Ovary (tissue), 9 donors: ENCODE measurements around the gene MRPL27. TPM values are rescaled to one million over a fixed set of nuclear protein-coding genes. Genes with fewer than 3 reads are reported as not detected.

Experiments used
- DNase-seq, 5 donors: peaks; one replicate each; pipeline ENCODE4 v3.0.0-alpha.2; 2019 to 2020
- H3K27ac ChIP-seq, 2 donors: fragments of 200-600 bp; one replicate each; pipeline versions ENCODE4 v1.5.1 to v1.8.0; 2019 to 2022
- H3K27me3 ChIP-seq: fragments of 200-600 bp; one replicate; pipeline ENCODE4 v1.8.0; 2022
- H3K36me3 ChIP-seq: fragments of 200-600 bp; sonication (generic); one replicate; pipeline ENCODE4 v1.5.1; 2019
- H3K4me1 ChIP-seq: one replicate; pipeline ENCODE4 v1.8.1; 2013; ENCODE audit warnings: mild to moderate bottlenecking, moderate library complexity; ENCODE audit not compliant: insufficient read depth
- H3K4me3 ChIP-seq: fragments of 200-600 bp; sonication (generic); one replicate; pipeline ENCODE4 v1.5.1; 2017
- H3K9me3 ChIP-seq, 2 donors: fragments of 200-600 bp in 1 of 2; sonication (generic) in 1 of 2; one replicate each; pipeline versions ENCODE4 v1.5.1 to v1.8.1; 2013 to 2019; ENCODE audit warnings: mild to moderate bottlenecking in 1 of 2, moderate library complexity in 1 of 2
- EP300 ChIP-seq: sonication (generic); formaldehyde crosslinking; IDR thresholded peaks from one replicate; pipeline ENCODE4 v1.6.1; 2017; ENCODE audit warnings: antibody characterized with exemption
- POLR2A ChIP-seq: fragments of 450-650 bp; IDR thresholded peaks from one replicate; pipeline ENCODE4 v1.6.1; 2017; ENCODE audit warnings: antibody characterized with exemption, mild to moderate bottlenecking, moderate library complexity
- WGBS, 3 donors: extraction: QIAGEN DNeasy Blood & Tissue Kit in 1 of 3; methylation state at CpG; one replicate each; pipeline versions ENCODE4 v1.1.5 to v1.1.7; 2013 to 2017; 5-methylcytosine and 5-hydroxymethylcytosine counted together
- intact Hi-C, 4 donors: fragments of 100-400 bp; cut with DNase I; formaldehyde crosslinking; loops; one replicate each; pipeline versions ENCODE4 v1.11.0 to v1.15.1; 2022 to 2023
- polyA plus RNA-seq, 2 donors: library from polyadenylated mRNA; stranded (reverse); fragments of 200-250 nt in 1 of 2; fragments of 350-450 nt in 1 of 2; fragmentation: Illumina TruSeq in 1 of 2; extraction: RNeasy Lipid Tissue Mini Kit (QIAGEN cat#74804) in 1 of 2; gene quantifications; one replicate each; pipeline ENCODE4 v1.2.3, GENCODE V29; 2013 to 2014
- total RNA-seq, 7 donors: library from RNA; depleted of rRNA in 2 of 7; stranded (reverse); fragments of >200 nt in 2 of 7; fragmentation: NEBNext Ultra II Directional in 3 of 7; extraction: Animal tissue kit (Norgen Biotek cat#: 25700) in 3 of 7; gene quantifications; one replicate each; pipeline versions ENCODE4 v1.1.0 to v1.2.4, GENCODE V29; 2016 to 2023
- TF ChIP-seq, protein P1 (sequence below), 3 donors: fragments of 450-650 bp in 2 of 3; fragments of 200-600 bp in 1 of 3; IDR thresholded peaks; one replicate each; pipeline versions ENCODE4 v1.5.1 to v1.8.0; 2016 to 2022; ENCODE audit warnings: antibody characterized with exemption in 3 of 3, mild to moderate bottlenecking in 1 of 3
- donor health status: DM: no; HTN: no; CAD: no; lungs with moderate emphysema.
- donor health status: DM: no; HTN: no; CAD: no.
- donor health status: Bipolar disorder and iron deficiency.
- donor health status: DM: yes; HTN: yes; CAD: no.
- donor health status: DM: no; HTN: no; CAD: no.
- donor health status: DM: yes; HTN: yes; CAD: no.

Gene MRPL27
- total and polyA plus RNA-seq, 9 donors, result 38.7 to 74.8 (median 48.8) TPM

DNA sequence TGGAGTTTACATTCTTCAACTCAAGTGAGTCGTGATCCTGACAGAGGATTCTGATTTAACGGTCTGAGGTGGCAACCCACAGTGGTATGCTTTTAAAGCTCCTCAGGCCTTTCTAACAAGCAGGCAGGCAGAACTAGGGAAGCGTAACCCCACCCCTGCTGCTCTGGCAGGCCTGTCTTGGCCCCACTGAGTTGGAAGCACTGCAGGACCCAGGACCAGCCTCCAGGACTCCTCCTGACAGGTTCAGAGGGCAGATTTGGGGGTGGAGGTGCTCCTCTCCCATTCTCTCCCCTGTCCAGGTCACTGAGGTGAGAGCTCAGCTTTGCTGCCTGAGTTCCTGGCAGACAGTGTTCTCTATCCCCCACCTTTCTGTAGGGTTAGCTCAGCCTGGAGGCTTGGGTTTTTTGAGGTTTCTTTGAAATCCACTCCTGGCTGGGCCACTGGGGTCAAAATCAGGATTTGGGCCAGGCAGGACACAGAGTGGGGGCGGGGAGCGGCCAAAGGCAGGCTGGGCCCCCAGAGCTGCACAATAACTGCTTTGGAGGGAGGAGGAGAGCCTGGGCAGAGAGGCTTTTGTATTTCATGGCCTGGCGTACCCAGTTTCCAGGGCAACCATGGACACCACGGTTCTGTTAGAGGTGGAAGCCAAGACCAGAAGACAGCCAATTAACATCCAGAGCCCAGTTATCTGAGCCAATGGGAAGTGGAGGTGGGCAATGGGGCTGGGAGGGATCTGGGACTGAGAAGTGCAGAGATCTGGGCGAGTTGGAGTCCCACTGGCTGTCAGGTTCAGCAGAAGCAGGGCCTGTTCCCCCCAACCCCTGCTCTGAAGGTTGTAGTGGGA lies 9.5 kb downstream of the MRPL27 start:
- DNase-seq, result peak in 2 of 5 donors; percentile 46 to 64
- Histone ChIP-seq H3K9me3 (no peaks in the 10 kb centered on the region), H3K27me3 (no peaks in the 10 kb centered on the region), H3K27ac (no peak overlapping the region), H3K36me3 (no peaks in the 10 kb centered on the region), H3K4me3 (no peak overlapping the region), H3K4me1 (no peaks in the 10 kb centered on the region)
- TF ChIP-seq EP300 (no peak), POLR2A (no peak)
- TF ChIP-seq, protein P1, sequence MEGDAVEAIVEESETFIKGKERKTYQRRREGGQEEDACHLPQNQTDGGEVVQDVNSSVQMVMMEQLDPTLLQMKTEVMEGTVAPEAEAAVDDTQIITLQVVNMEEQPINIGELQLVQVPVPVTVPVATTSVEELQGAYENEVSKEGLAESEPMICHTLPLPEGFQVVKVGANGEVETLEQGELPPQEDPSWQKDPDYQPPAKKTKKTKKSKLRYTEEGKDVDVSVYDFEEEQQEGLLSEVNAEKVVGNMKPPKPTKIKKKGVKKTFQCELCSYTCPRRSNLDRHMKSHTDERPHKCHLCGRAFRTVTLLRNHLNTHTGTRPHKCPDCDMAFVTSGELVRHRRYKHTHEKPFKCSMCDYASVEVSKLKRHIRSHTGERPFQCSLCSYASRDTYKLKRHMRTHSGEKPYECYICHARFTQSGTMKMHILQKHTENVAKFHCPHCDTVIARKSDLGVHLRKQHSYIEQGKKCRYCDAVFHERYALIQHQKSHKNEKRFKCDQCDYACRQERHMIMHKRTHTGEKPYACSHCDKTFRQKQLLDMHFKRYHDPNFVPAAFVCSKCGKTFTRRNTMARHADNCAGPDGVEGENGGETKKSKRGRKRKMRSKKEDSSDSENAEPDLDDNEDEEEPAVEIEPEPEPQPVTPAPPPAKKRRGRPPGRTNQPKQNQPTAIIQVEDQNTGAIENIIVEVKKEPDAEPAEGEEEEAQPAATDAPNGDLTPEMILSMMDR (IDR thresholded peaks at IDR 0.05), result no peak
- 24 to 36% (median 30%) methylated on average over 8 of the region's 8 CpGs for WGBS, 3 donors
- intact Hi-C loops, result loop anchor here in 1 of 4 donors (5.0 kb wide), 1 partner anchor 104 kb away; the partner anchor contains the start of gene CHAD

DNA sequence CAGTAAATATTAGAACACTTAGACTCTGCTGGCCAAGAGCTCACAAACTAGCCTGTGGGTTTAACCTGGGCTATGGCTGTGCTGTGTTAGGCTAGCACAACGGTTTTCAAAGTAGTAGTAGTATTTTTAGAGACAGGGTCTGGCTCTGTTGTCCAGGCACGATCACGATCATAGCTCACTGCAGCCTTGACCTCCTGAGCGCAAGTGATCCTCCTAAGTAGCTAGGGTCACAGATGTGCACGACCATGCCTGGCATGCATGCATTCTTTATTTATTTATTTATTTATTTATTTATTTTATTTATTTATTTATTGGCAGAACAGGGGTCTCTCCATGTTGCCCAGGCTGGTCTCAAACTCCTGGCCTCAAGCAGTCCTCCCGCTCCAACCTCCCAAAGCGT lies 10.3 kb downstream of the MRPL27 start:
- Histone ChIP-seq H3K9me3 (no peaks in the 10 kb centered on the region), H3K27me3 (no peaks in the 10 kb centered on the region), H3K4me3 (no peak overlapping the region), H3K36me3 (no peaks in the 10 kb centered on the region), H3K27ac (peak overlapping the region in 1 of 2 donors; percentile 19), H3K4me1 (no peaks in the 10 kb centered on the region)
- DNase-seq, result peak in 1 of 5 donors; percentile 28
- intact Hi-C loops, result loop anchor here in 1 of 4 donors (5.0 kb wide), 1 partner anchor 105 kb away; the partner anchor contains the start of gene CHAD
- TF ChIP-seq EP300 (no peak), POLR2A (no peak)
- TF ChIP-seq, protein P1 (IDR thresholded peaks at IDR 0.05), result no peak
- 32 to 50% (median 42%) methylated on average over 7 of the region's 7 CpGs for WGBS, 3 donors

DNA sequence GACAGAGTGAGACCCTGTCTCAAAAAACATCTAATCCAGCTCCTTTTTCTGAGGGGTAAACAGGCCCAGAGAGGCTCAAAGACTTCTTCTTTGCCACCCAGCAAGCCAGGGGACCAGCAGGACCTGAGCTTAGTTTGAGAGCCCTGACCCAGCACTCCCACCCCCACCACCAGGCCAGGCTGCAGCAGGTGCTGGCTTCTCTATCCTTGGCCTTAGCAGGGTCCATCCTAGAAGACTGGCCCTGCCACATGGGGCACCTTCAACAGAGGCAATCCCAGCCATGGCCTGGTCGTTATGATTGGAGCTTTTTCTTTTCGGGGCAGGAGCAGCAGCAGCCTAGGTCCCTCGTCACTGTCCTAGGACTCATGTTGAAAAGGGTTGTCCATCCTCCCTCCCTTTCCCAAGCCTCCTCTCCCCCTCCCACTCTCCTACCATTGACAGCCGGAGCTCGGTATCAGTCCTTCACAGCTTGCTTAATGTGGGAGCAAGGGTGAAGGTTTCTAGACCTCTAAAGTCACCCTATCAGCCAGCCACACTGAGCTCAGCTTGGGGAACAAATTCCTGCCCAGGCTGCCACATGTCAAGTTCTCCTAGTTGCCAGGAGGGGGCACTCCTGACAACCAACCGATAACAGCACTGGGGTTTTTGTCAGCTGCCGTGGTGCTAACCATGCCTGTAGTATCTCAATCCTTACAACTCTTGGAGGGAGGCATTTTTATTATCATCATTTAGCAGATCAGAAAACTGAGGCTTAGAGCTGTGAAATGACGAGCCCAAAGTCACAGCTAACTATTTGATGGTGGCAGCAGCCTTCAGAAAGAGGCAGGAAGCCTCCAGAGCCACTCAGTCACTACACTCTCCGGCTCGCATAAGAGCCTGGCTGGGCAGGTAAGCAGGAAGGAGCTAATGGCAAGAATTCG lies 11.2 kb downstream of the MRPL27 start:
- TF ChIP-seq POLR2A, result no peak
- TF ChIP-seq, protein P1 (IDR thresholded peaks at IDR 0.05), result peak; percentile 14 to 49 (median 42)
- no peaks in the 10 kb centered on the region for H3K4me1 ChIP-seq
- H3K4me3 ChIP-seq, result no peak overlapping the region
- no peaks in the 10 kb centered on the region for H3K27me3 ChIP-seq
- peak in 2 of 5 donors; percentile 54 to 59 for DNase-seq
- no peaks in the 10 kb centered on the region for H3K36me3 ChIP-seq
- intact Hi-C loops, result loop anchor here in 1 of 4 donors (5.0 kb wide), 1 partner anchor 105 kb away; the partner anchor contains the start of gene CHAD
- WGBS, 3 donors, result 23 to 32% (median 25%) methylated on average over 11 of the region's 11 CpGs
- peak overlapping the region in 1 of 2 donors; percentile 19 for H3K27ac ChIP-seq
- no peaks in the 10 kb centered on the region for H3K9me3 ChIP-seq

DNA sequence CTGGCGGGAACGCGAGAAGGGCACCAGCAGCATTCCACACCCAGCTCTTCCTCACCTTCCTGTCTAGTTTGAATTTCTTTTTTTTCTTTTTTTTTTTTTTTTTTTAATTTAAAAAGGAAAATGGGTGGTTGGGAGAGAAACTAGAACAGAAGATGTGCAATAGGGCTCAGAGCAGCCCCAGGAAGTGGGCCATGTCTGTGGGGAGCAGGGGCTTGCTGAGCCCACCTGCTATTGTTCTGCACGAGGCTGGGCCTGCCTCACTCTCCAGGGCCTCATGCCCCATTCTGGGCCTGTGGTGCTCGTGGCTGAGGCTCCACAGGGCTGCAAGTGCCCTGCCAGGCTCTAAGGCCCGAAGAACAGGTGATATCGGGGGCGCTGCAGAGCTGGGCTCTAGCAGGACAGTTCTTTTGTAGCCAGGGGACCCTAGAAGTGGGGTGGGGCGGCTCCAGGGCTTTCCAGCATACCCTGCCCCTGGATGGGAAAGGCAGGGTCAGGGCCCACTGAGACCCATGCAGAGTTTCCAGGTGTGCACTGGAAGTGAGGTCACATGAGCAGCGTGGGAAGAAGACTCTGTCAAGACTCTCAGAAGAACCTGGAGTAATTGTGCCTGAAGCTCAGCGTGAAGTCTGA lies 12.4 kb downstream of the MRPL27 start:
- Histone ChIP-seq H3K27ac (no peak overlapping the region), H3K4me3 (no peak overlapping the region), H3K4me1 (no peaks in the 10 kb centered on the region), H3K9me3 (no peaks in the 10 kb centered on the region), H3K36me3 (no peaks in the 10 kb centered on the region), H3K27me3 (no peaks in the 10 kb centered on the region)
- 76 to 87% (median 82%) methylated on average over 11 of the region's 11 CpGs for WGBS, 3 donors
- peak in 1 of 5 donors; percentile 35 for DNase-seq
- intact Hi-C loops, result loop anchor here in 1 of 4 donors (5.0 kb wide), 1 partner anchor 107 kb away; the partner anchor contains the start of gene CHAD
- TF ChIP-seq EP300 (no peak), POLR2A (no peak)
- TF ChIP-seq, protein P1 (IDR thresholded peaks at IDR 0.05), result no peak
